ENCODE data around the gene ITSN1.

DNA sequence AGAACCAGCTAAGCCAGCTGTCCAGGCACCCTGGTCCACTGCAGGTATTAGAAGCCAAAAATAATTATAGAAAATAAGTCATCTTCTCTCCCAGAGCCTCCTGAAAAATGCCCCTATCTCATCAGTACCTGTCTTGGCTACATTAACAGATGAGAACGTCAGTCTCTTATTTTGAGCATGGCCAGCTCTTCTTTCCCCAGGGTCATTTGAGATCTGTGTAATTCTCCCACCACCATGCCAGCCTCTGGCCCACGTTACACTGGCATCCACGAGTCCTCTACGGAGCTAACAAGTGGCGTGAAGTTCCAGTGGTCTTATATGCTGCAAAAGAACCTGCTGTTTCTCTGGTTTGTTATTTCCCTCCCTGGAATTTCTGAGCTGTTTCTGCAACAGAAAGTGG lies 155.3 kb downstream of the ITSN1 start:
- TF ChIP-seq, protein P1, sequence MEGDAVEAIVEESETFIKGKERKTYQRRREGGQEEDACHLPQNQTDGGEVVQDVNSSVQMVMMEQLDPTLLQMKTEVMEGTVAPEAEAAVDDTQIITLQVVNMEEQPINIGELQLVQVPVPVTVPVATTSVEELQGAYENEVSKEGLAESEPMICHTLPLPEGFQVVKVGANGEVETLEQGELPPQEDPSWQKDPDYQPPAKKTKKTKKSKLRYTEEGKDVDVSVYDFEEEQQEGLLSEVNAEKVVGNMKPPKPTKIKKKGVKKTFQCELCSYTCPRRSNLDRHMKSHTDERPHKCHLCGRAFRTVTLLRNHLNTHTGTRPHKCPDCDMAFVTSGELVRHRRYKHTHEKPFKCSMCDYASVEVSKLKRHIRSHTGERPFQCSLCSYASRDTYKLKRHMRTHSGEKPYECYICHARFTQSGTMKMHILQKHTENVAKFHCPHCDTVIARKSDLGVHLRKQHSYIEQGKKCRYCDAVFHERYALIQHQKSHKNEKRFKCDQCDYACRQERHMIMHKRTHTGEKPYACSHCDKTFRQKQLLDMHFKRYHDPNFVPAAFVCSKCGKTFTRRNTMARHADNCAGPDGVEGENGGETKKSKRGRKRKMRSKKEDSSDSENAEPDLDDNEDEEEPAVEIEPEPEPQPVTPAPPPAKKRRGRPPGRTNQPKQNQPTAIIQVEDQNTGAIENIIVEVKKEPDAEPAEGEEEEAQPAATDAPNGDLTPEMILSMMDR (IDR thresholded peaks at IDR 0.05): no peak
- no peak for TF ChIP-seq POLR2A (IDR thresholded peaks at IDR 0.05)
